GM23338 (cell line): ENCODE data around the gene NTRK1. TPM values are rescaled to one million over a fixed set of nuclear protein-coding genes. Genes with fewer than 3 reads are reported as not detected.

Experiments
- ATAC-seq: fragments of 200-7000 bp; cut with Tn5 transposase; 3 replicates; pipeline ENCODE4 v1.9.1; 2020
- DNase-seq: peaks from one replicate; pipeline ENCODE4 v3.0.0-alpha.2; 2015; ENCODE audit warnings: low spot score
- H2AFZ ChIP-seq: fragments of 200-600 bp; sonication (generic); 2 replicates; pipeline ENCODE4 v1.8.0; 2016; ENCODE audit warnings: antibody characterized with exemption, mild to moderate bottlenecking, moderate library complexity
- H3F3A ChIP-seq: fragments of 200-600 bp; sonication (generic); replicated peaks from 2 replicates; pipeline ENCODE4 v1.8.0; 2017; ENCODE audit warnings: antibody characterized with exemption, mixed run types, low read depth
- H3K27ac ChIP-seq: fragments of 200-600 bp; sonication (generic); 2 replicates; pipeline ENCODE4 v1.6.1; 2016; ENCODE audit warnings: low read depth
- H3K27me3 ChIP-seq: fragments of 200-600 bp; sonication (generic); 2 replicates; pipeline ENCODE4 v1.8.0; 2016; ENCODE audit warnings: mild to moderate bottlenecking, mixed run types, moderate library complexity; ENCODE audit not compliant: insufficient read depth
- H3K36me3 ChIP-seq: fragments of 200-600 bp; sonication (generic); 2 replicates; pipeline ENCODE4 v1.8.0; 2016; ENCODE audit warnings: mild to moderate bottlenecking; ENCODE audit not compliant: insufficient read depth
- H3K4me1 ChIP-seq: fragments of 200-600 bp; sonication (generic); 2 replicates; pipeline ENCODE4 v1.8.0; 2016; ENCODE audit warnings: mild to moderate bottlenecking, moderate library complexity; ENCODE audit not compliant: insufficient read depth
- H3K4me2 ChIP-seq: fragments of 200-600 bp; sonication (generic); 2 replicates; pipeline ENCODE4 v1.7.1; 2017; ENCODE audit warnings: mixed run types
- H3K4me3 ChIP-seq: fragments of 200-600 bp; sonication (generic); 2 replicates; pipeline ENCODE4 v1.6.1; 2016; ENCODE audit warnings: mixed run types
- H3K79me2 ChIP-seq: fragments of 200-600 bp; sonication (generic); replicated peaks from 2 replicates; pipeline ENCODE4 v1.8.0; 2017; ENCODE audit warnings: mild to moderate bottlenecking; ENCODE audit not compliant: insufficient read depth
- H3K9me2 ChIP-seq: fragments of 200-600 bp; sonication (generic); 2 replicates; pipeline ENCODE4 v1.8.0; 2017; ENCODE audit not compliant: insufficient read depth
- H4K20me1 ChIP-seq: fragments of 200-600 bp; sonication (generic); replicated peaks from 2 replicates; pipeline ENCODE4 v1.8.0; 2017; ENCODE audit warnings: mild to moderate bottlenecking; ENCODE audit not compliant: insufficient read depth
- H3K27ac Mint-ChIP-seq: 2 replicates; pipeline ENCODE4 v1.8.0; 2020; ENCODE audit warnings: inconsistent platforms, mild to moderate bottlenecking, moderate library complexity, mixed read lengths
- H3K27me3 Mint-ChIP-seq: 3 replicates; pipeline ENCODE4 v1.8.0; 2022; ENCODE audit warnings: low read depth, mild to moderate bottlenecking, moderate library complexity, mixed read lengths, inconsistent platforms; ENCODE audit not compliant: insufficient read depth, poor library complexity
- H3K36me3 Mint-ChIP-seq: 3 replicates; pipeline ENCODE4 v1.8.0; 2021; ENCODE audit warnings: low read depth, mild to moderate bottlenecking, inconsistent platforms, moderate library complexity, mixed read lengths
- H3K4me1 Mint-ChIP-seq: 3 replicates; pipeline ENCODE4 v1.8.0; 2020; ENCODE audit warnings: mild to moderate bottlenecking, inconsistent platforms, mixed read lengths
- H3K4me3 Mint-ChIP-seq: 3 replicates; pipeline ENCODE4 v1.8.0; 2021; ENCODE audit warnings: moderate library complexity, mild to moderate bottlenecking, inconsistent platforms, mixed read lengths
- H3K9me3 Mint-ChIP-seq: 3 replicates; pipeline ENCODE4 v1.8.0; 2020; ENCODE audit warnings: moderate library complexity, mild to moderate bottlenecking, inconsistent platforms, mixed read lengths
- CREB1 ChIP-seq: fragments of 250-450 bp; sonication (Bioruptor Pico); IDR thresholded peaks from 2 replicates; pipeline ENCODE4 v1.5.0; 2020; ENCODE audit warnings: low read depth, mild to moderate bottlenecking, moderate library complexity
- EZH2 ChIP-seq: fragments of 200-600 bp; sonication (generic); IDR thresholded peaks from one replicate; pipeline ENCODE4 v1.8.0; 2017; ENCODE audit warnings: antibody characterized with exemption, mild to moderate bottlenecking, low read depth; ENCODE audit not compliant: unreplicated experiment
- EZH2phosphoT487 ChIP-seq: fragments of 200-600 bp; sonication (generic); IDR thresholded peaks from one replicate; pipeline ENCODE4 v1.8.1; 2018; ENCODE audit warnings: antibody characterized with exemption; ENCODE audit not compliant: unreplicated experiment
- ZNF114 ChIP-seq: fragments of 250-450 bp; sonication (Bioruptor Pico); IDR thresholded peaks from 2 replicates; pipeline ENCODE4 v1.5.0; 2020; ENCODE audit warnings: mild to moderate bottlenecking, moderate library complexity
- ZNF462 ChIP-seq: fragments of 250-450 bp; sonication (Bioruptor Pico); IDR thresholded peaks from 2 replicates; pipeline ENCODE4 v1.5.0; 2020; ENCODE audit warnings: mild to moderate bottlenecking, moderate library complexity
- polyA plus RNA-seq: library from polyadenylated mRNA; unstranded; fragments of >200 nt; fragmentation: Nextera tagmentation; extraction: Ambion mirVana; gene quantifications from 2 replicates; pipeline ENCODE4 v1.2.1, GENCODE V29; 2016
- total RNA-seq: library from RNA; depleted of rRNA; stranded (reverse); fragments of >200 nt; shearing (Covaris generic); gene quantifications from 2 replicates; pipeline ENCODE4 v1.2.3, GENCODE V29; 2014
- TF ChIP-seq, protein P1 (sequence below): IDR thresholded peaks from 2 replicates; pipeline ENCODE4 v1.6.1; 2016; ENCODE audit warnings: antibody characterized with exemption

Gene NTRK1
- total and polyA plus RNA-seq, 2 experiments from 2014 or later = 0.42 to 0.45 TPM

- Histone ChIP-seq H3K27me3 (peaks cover 100% of the 10 kb centered on the region), H2AFZ (peak overlapping the region; percentile 90), H3K36me3 (no peaks in the 10 kb centered on the region), H3K27ac (no peak overlapping the region), H3K9me2 (no peaks in the 10 kb centered on the region), H4K20me1 (0 out of 2 replicates have a peak, but pooled peaks cover 2% of the 10 kb centered on the region), H3F3A (peaks cover 9% of the 10 kb centered on the region; the same call in 1 of the 2 replicates), H3K4me2 (peak overlapping the region; percentile 92), H3K79me2 (no peaks in the 10 kb centered on the region), H3K4me3 (peak overlapping the region; percentile 69), H3K4me1 (peaks cover 18% of the 10 kb centered on the region; the same call in 1 of the 2 replicates)
- H3K27ac Mint-ChIP-seq = no peak overlapping the region
- no peaks in the 10 kb centered on the region; the same call in 1 of the 3 replicates for H3K9me3 Mint-ChIP-seq
- no peak for DNase-seq
- peaks cover 25% of the 10 kb centered on the region for H3K4me1 Mint-ChIP-seq
- no peaks in the 10 kb centered on the region for H3K36me3 Mint-ChIP-seq
- peaks cover 97% of the 10 kb centered on the region for H3K27me3 Mint-ChIP-seq
- TF ChIP-seq, protein P1, sequence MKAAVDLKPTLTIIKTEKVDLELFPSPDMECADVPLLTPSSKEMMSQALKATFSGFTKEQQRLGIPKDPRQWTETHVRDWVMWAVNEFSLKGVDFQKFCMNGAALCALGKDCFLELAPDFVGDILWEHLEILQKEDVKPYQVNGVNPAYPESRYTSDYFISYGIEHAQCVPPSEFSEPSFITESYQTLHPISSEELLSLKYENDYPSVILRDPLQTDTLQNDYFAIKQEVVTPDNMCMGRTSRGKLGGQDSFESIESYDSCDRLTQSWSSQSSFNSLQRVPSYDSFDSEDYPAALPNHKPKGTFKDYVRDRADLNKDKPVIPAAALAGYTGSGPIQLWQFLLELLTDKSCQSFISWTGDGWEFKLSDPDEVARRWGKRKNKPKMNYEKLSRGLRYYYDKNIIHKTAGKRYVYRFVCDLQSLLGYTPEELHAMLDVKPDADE = no peak
- TF ChIP-seq ZNF114 (no peak), CREB1 (CRISPR knock-in tag) (no peak), ZNF462 (CRISPR knock-in tag) (no peak), EZH2 (peak; percentile 77), EZH2phosphoT487 (peak; percentile 63)
- no peak for ATAC-seq
- H3K4me3 Mint-ChIP-seq = peak overlapping the region; percentile 74
Observed at GRCh38 chr1:156923670-156924477, 63.2 kb downstream of the NTRK1 start.
